Measurements from ENCODE around the gene PRR12.

Gene PRR12

DNA sequence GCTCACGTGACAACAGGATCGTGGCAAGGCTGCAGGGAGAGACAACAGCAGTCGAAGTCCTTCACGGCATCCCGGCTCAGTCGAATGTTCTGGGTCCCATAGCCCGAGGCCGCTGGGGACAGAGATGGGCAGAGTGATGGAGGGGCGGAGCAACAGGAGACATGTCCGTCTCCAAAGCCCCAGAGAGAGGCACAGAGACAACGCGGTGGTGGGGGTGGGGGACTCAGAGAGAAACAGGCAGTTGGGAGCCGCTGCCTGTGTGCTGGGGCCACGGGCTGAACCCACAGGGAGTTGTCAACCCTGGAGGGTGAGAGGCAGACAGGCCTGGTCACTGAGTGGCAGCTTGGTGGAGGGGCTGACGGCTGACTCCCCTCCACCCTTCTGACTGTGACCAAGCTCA is 31.1 kb upstream of the PRR12 start:
- in situ Hi-C loops (cut with MboI; ENCODE audit: low sequenced_read_pairs) = no loop called here

DNA sequence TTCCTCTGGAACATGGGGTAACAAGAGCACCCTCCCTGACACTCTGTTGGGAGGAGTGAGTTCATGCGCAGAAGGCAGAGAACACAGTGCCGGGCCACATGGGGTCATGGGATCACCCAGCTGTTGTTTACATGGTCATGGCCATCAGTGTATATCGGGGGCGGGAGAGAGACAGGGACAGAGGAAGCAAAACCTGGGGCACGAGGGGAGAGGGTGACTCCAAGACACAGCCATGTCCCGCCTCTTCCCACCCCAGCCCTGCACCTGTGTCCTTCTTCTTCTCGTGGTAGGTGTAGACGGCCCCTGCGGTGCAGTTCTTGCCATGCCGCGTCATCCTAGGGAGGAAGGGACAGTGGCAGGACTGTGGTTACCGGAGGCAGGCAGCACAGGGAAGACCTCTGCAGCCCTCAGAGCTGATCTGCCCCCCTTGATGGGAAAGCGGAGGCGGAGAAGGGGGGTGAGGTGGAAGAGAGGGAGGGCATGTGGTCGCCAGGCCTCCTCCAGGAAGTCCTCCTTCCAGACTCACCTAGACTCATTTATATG is 30.6 kb upstream of the PRR12 start:
- in situ Hi-C loops (cut with MboI; ENCODE audit: low sequenced_read_pairs) = no loop called here

DNA sequence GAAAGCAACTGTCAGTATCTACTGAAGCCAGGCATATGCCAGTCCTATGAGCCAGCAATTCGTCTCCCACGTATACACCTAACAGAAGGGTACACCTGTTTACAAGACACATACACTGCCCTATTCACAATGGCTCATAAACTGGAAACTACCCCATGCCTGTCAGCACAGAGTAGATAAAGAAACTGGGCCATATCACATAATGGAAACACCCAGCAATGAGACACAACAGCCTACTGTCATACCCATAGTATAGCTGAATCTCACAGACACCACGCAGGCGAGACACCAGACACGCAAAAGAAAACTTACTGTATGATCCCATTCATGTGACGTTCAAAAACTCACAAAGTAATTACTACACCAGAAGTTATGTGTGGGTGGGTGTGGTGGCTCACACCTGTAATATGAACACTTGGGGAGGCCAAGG is 26.4 kb upstream of the PRR12 start:
- in situ Hi-C loops (cut with MboI; ENCODE audit: low sequenced_read_pairs) = no loop called here

DNA sequence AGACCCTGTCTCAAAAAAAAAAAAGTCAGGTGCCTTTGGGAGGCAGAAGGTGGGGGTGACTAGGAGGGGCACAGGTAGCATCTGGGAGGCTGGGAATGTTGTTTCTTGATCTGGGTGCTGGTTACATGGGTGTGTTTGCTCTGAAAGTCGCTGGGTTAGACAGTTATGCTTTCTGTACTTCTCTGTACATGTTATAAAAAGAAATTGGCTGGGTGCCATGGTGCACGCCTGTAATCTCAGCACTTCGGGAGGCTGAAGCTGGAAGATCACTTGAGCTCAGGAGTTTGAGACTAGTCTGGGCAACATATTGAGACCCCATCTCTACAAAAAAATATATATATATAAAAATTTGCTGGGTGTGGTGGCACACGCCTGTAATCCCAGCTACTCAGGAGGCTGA is 25.7 kb upstream of the PRR12 start:
- in situ Hi-C loops (cut with MboI; ENCODE audit: low sequenced_read_pairs) = no loop called here

DNA sequence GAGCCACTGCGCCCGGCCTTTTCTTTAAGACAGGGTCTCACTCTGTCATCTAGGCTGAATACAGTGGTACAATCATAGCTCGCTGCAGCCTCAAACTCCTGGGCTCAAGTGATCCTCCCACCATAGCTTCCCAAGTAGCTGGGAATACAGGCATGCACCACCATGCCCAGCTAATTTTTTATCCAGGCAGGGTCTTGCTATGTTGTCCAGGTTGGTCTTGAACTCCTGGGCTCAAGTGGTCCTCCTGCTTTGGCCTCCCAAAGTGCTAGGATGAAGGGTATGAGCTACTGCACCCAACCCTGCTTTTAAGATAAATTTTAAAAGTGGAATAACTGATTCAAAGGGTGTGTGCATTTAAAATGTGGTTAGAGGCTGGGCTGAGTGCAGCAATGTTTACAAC is 24.7 kb upstream of the PRR12 start:
- in situ Hi-C loops (cut with MboI; ENCODE audit: low sequenced_read_pairs) = no loop called here

DNA sequence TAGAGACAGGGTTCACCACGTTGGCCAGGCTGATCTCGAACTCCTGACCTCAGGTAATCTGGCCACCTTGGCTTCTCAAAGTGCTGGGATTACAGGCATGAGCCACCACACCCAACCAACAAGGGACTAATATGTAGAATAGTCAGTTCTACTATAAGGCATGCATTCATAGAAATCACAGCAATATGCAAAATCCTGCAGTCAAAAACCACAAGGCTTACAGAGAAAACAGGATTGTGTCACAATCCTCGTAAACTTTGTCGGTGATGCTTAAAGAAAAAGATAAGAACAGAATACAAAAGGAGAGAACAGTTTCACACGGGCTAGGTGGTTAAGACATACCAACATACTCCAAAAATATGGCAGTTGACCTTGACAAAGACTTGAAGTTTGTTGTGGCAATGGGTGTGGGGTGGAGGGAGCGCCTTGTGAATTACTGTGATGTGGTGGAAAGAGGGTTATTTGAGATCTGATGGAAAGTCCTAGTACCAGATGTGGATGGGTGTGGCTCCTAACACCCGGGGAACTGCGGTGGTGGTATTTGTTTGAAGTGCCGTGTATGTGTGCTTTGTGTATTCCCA is 23.0 kb upstream of the PRR12 start:
- in situ Hi-C loops (cut with MboI; ENCODE audit: low sequenced_read_pairs) = no loop called here

DNA sequence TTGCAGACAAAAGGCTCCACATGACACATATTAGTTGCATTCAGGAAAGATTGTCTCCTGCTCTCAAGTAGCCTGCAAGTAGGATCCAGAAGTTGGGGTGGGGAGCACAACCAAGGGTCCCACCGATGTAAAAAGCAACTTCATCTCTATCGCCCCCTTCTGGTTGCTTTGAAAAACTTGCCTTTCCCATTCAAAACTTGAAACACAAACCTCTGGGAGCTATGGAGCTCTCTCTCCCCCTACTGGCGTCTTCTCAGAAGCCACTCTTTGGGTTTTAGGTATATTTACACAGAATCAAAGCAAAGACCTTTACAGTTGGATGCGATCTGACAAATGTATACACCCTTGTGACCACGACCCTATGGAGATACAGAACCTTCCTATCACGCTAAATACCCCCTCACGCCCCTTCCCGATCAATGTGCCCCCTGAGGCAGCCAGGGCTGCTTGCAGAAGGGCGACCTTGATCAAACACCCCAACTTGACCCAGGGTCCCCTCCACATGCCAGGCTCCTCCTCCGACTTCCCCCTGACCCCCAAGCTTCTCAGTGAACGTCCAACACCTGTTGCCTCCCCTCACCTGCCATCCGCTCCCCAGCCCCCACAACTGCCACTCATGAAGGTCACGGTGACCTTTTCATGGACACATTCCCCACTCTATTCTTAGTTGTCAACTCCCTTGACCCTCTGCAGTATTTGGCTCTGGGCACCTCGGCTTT is 20.7 kb upstream of the PRR12 start:
- in situ Hi-C loops (cut with MboI; ENCODE audit: low sequenced_read_pairs) = no loop called here

DNA sequence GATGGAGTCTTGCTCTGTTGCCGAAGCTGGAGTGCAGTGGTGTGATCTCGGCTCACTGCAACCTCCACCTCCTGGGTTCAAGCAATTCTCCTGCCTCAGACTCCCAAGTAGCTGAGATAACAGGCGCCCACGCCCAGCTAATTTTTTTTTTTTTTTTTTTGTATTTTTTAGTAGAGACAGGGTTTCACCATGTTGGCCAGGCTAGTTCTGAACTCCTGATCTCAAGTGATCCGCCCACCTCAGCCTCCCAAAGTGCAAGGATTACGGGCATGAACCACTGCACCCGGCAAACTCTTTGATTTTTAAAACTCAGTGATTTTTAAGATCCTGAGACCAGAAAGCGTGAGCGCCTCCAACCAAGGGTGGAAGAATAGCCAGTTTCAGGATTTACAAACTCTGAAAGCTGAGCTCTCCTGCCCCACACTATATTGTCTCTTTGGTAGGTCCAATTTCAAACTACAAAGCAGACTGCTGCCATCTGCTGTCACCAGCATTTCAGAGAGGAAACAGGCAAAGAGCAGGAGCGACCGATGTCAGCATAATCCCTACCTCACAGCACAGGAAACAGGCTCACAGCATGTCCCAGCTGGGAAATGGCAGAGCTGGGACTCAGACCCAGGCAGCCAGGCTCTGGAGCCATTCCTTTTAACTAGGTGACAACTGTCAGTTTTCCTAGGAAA is 19.8 kb upstream of the PRR12 start:
- in situ Hi-C loops (cut with MboI; ENCODE audit: low sequenced_read_pairs) = no loop called here

DNA sequence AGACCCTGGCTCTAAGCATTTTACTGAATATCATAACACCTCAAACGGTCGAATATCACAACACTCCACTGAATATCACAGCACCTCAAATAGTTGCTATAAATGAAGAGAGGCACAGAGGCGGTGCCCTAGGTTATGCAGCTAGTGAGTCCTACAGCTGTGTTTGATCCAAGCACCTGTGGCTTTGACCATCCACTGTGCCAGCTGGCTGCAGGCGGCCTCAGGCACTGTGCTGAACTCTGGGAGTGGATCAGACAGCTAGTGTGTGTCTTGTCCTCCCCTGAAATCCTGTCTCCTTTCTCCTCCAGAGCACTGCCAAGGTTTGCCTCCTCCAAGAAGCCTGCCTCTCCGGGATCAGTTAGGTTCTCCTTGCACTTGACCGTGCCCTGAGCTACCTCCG is 18.0 kb upstream of the PRR12 start:
- in situ Hi-C loops (cut with MboI; ENCODE audit: low sequenced_read_pairs) = no loop called here

DNA sequence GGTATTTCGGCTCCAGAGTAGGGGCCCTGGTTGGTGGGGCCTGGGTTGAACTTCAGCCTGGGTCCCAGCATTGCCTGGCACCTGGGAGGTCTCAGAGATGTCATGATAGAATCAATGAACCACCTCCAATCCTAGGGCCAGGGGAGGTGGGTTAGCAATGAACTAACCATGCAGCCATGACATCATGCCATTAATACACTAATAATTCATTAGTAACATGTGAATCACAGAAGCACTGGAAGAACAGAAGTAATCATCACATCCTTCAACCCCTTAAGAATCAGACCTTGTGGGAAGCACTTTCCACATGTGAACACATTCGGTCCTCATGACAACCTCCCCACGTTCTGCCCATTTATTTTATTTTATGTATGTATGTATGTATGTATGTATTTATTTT is 17.6 kb upstream of the PRR12 start:
- in situ Hi-C loops (cut with MboI; ENCODE audit: low sequenced_read_pairs) = no loop called here

DNA sequence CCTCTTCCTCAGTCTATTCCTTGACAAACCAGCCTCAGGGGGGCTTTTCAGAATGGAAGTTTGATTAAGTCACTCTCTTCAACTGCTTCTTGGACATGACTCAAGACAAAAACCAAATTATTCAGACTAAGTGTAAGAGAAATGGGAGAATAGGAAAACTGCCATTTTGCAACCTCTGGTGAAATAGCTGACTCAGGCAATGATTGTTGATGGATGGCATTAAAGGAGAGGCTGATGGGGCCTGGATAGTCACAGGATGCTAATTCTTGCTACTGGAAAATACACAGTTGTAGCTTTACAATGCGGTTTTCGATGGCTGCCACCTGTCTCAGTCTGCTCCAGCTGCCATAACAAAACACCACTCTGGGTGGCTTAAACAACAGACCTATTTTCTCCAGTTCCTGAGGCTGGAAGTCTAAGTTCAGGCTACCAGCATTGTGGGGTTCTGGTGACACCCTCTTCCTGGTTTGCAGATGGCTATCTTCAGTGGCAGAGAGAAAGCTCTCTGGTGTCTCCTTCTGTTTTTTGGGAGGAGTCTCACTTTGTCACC is 16.7 kb upstream of the PRR12 start:
- in situ Hi-C loops (cut with MboI; ENCODE audit: low sequenced_read_pairs) = no loop called here

DNA sequence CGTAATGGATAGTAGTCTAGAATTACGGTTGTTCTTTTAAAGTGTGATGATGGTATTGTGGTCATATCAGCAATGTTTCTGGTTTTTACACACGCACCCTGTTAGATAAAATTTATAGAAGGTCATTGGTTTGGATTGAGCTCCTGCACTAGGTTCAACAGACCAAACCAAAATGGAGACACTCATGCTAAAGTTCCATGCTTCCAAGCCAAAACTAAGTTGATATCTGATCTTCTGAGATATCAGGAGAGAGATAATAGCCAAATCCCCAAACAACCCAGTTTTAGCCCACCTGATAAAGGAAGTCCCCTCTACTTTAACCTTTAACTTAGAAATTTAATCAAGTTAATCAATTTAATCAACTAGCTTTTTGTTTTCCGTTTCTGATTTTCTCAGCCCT is 11.8 kb upstream of the PRR12 start:
- in situ Hi-C loops (cut with MboI; ENCODE audit: low sequenced_read_pairs) = no loop called here

DNA sequence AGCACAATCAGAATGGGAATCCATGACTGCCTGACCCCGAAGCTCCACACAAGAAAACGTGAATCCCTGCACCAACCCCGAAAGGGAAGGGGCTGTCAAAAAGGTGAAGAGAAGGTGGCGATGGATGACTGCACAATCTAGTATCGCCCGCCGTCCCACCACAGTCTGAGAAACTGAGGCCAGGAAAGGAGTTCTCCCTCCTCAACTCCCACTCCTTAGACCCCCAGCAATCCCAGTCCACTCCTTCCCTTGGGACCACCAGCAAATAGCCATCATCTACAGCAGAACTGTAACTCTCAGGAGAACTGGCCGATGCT is 11.1 kb upstream of the PRR12 start:
- in situ Hi-C loops (cut with MboI; ENCODE audit: low sequenced_read_pairs) = no loop called here

DNA sequence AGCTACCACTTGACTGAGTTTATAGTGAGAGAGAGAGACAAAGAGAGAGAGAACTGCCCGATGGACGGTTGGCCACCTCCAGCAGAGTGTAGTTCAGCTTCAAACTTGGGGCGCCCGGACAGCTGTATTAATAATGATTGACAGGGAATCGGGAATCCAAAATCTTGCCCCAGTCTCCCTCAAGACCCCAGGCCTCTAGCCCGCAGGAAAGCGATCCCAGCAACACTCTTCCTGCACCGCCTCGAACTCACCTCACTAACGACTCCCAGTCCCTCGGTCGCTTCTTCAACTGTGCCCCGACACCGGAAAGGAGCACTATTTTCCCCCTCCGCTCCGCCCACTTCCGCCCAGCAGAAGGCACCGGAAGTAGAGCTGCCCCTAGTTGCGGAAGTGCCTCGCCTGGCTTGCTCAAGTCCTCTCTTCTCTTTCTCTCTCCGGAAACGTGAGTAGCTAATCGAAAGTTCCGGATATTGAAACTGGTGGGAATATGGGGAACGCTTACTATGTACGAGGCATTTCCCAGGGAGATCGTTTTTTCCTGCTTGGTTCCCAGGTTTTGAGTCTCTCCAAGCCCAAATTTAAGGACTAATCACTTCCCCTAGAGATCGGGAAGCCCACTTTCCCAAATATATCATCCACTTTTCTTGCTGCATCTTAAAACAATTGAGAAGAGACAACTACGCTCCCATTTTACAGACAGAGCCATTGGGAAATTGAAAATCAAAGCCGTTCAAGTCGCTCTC is 10.5 kb upstream of the PRR12 start, which contains the start of gene NOSIP:
Gene NOSIP (minus strand): TSS at position 293 of the 743 bp plus-strand sequence. CDS start 19,865 bp downstream, outside the sequence.
- in situ Hi-C loops (cut with MboI; ENCODE audit: low sequenced_read_pairs) = no loop called here

DNA sequence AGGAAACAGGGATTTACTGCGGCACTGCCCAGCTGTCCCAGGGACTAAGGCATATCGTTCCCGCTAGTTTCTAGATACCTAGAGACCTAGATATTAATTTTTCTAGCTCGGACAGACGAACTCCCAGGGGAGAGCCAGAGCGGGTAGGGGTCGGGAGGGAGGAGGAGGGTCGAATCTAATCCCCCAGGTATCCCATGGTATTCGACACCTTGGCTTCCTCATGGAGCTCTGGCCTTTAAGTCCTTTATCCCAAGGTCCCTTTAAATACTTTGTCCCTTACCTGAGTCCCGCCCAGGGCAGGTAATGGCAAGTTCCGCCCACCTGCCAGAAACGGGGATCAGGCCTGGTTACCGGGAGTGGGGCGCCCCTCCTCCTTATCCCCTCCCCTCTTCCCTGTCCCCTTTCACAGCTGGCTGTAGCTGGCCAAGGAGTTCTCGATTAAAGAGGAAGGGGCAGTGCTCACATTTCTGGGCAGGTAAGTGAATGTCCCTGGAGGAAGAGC is 9.9 kb upstream of the PRR12 start, which contains the start of gene PRRG2:
Gene PRRG2 (plus strand): TSS at position 310 of the 502 bp plus-strand sequence. CDS start 1,904 bp downstream, outside the sequence.
- in situ Hi-C loops (cut with MboI; ENCODE audit: low sequenced_read_pairs) = no loop called here

DNA sequence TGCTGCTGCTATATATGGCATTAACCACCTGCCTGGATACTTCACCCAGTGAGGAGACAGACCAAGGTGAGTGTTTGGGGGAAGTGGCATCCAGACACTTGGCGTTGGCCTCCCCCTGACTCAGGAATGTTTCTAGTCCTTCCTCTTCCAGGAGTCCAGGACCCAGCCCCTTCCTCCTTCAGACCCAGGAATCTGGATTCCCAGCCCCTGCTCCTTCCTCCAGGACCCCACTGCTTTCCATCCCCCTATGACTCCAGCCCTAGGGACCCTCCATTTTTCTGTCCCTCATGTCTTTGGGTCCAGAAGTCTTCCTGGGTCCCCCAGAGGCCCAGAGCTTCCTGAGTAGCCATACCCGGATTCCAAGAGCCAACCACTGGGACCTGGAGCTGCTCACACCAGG is 7.7 kb upstream of the PRR12 start:
- in situ Hi-C loops (cut with MboI; ENCODE audit: low sequenced_read_pairs) = no loop called here

DNA sequence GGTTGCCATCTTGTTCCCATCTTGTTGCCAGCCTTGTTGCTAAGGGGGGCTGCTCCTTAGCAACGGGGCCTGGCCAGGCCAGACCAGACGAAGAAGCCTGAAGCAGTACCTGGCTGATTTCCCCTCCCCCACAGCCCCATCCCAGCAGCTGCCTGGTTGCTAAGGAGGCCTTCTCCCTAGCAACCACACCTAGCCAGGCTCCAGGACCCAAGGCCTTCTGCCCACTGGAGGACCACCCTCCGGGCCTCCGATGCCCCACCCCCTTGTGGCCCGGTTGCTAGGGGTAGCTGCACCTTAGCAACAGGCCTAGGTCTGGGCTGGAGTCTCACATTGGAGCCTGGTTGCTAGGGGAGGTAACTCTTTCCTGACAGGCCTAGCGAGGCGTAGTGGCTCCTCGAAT is 6.0 kb upstream of the PRR12 start:
- in situ Hi-C loops (cut with MboI; ENCODE audit: low sequenced_read_pairs) = no loop called here

DNA sequence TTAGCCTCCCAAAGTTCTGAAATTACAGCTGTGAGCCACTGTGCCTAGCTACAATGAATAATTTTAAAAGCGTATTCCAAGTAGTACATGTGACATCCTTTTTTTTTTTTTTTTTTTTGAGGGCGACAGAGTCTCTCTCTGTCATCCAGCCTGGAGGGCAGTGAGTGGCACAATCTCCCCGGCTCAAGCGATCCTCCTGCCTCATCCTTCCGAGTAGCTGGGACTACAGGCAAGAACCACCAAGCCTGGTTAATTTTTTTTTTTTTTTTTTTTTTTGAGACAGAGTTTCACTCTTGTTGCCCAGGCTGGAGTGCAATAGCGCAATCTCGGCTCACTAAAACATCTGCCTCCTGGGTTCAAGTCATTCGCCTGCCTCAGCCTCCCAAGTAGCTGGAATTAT is 3.8 kb upstream of the PRR12 start:
- in situ Hi-C loops (cut with MboI; ENCODE audit: low sequenced_read_pairs) = no loop called here

DNA sequence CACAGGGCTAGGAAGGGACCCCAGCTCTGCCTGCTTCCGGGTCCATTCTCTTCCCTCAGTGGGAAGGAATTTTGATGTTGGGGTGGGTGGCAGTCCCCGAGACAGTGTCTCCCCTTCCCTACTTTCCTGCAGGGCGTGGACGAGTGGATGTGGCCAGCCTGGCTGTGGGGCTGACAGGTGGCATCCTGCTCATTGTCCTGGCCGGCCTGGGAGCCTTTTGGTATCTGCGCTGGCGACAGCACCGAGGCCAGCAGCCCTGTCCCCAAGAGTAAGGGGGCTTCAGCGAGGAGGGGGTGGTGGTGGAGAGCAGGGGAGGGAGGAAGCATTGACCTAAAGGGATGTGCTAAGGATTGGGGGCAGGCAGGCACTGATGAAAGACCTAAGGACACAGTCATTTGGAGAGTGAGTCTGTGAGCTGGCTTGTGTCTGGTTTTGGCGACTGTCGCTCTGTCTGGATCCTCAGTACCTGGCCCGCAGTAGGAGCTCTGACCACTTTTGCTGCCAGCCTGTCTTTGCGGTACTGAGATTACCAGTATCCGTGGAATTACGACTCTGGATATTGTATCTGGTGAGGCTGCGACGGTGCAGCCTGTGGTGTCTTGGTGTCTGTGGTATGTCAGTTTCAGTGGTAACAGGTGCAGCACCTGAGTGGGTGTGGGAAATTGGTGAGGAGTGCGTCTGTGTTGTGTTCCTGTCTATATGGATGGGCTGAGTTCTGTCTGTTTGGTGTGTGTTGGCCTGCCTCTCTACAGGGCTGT is 2.4 kb upstream of the PRR12 start:
- in situ Hi-C loops (cut with MboI; ENCODE audit: low sequenced_read_pairs) = no loop called here

DNA sequence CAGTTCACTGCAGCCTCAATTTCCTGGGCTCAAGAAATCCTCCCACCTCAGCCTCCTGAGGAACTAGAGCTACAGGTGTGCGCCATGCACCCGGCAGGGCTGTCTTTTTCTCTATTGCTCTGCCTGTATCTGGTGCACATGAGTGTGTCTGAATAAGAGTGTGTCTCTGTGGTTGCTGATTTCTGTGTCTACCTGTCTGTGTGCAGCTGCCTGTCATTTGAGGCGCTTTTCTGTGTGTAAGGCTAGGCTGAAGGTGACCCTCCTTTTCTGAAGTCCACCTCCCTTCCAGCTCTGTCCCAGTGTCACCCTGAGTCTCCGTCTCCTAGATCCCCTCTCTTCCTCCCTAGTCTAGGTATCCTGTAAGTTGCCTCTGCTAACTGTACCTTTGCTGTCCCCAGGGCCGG is 1.5 kb upstream of the PRR12 start:
- in situ Hi-C loops (cut with MboI; ENCODE audit: low sequenced_read_pairs) = no loop called here
